GM21786 (cell line): ENCODE measurements around the gene NOP56.

ENCODE experiments used
- ATAC-seq: cut with Tn5 transposase; IDR thresholded peaks from one replicate; pipeline ENCODE4 v1.9.1; 2021; ENCODE audit not compliant: unreplicated experiment

The NOP56 gene

GRCh38 chr20:2699775-2700413 is 47.5 kb downstream of the NOP56 start:
- no peak for ATAC-seq

GRCh38 chr20:2700913-2701620 is 48.6 kb downstream of the NOP56 start:
- no peak for ATAC-seq

- ATAC-seq, result no peak
Observed at GRCh38 chr20:2701671-2702081, 49.2 kb downstream of the NOP56 start.

- no peak for ATAC-seq
Observed at GRCh38 chr20:2703716-2704475, 51.5 kb downstream of the NOP56 start.

GRCh38 chr20:2705931-2706645 is 53.7 kb downstream of the NOP56 start:
- no peak for ATAC-seq

GRCh38 chr20:2706688-2707352 is 54.4 kb downstream of the NOP56 start:
- ATAC-seq, result no peak

- no peak for ATAC-seq
Observed at GRCh38 chr20:2707353-2708072, 55.1 kb downstream of the NOP56 start.
